Dermis microvascular lymphatic vessel endothelial cell (primary cell): ENCODE measurements around the gene ASPN. TPM values are rescaled to one million over a fixed set of nuclear protein-coding genes. Genes with fewer than 3 reads are reported as not detected.

Experiments
- DNase-seq, 2 donors: peaks; one replicate each; pipeline versions ENCODE4 v3.0.0 to v3.0.0-alpha.2; 2010; ENCODE audit warnings: low read depth in 2 of 2
- total RNA-seq: library from RNA; depleted of rRNA; stranded (reverse); fragments of >200 nt; gene quantifications from 2 replicates; pipeline ENCODE4 v1.2.1, GENCODE V29; 2014

ASPN gene
- total RNA-seq: not detected in 2 replicates

DNA sequence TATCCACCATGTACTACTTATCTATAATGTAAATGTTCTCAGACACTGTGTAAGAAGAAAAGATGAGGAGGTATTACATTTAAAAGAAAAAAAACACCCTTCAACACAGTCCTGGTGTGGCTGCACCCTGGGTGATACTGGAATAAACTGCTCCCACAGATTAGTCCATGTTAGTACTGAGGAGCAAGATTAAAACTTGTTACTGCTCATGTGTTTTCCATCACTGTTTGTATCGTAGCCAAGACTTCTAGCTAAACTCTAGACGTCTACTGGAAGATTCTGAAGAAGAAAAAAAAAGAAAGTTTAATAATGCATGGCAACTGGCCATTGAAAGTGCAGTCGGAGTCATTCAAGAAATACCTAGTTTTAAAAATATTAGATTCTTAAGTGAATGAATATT lies at the start of gene ASPN:
ASPN (minus strand) TSS at position 178 of the 400 bp plus-strand sequence.
- no peak for DNase-seq

DNA sequence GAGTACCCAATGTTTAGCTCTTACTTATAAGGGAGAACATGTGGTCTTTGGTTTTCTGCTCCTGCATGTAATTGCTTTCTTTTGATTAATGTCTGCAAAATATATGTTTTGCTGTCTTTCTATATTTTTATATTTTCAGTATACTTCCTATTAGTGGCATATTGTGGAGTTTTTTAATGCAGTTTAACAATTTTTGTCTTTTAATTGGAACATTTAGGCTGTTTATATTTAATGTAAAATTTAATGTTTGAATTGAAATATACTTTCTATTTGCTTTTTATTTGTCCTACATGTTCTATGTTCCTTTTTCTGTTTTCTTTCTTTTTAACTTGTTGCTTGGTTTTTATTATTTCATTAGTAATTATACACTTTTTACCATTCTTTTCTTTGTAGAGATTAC lies 48.6 kb upstream of the ASPN start:
- DNase-seq: no peak

GRCh38 chr9:92529124-92529523 lies 46.8 kb upstream of the ASPN start:
- no peak for DNase-seq

GRCh38 chr9:92528522-92528849 lies 46.2 kb upstream of the ASPN start:
- DNase-seq: no peak

DNA sequence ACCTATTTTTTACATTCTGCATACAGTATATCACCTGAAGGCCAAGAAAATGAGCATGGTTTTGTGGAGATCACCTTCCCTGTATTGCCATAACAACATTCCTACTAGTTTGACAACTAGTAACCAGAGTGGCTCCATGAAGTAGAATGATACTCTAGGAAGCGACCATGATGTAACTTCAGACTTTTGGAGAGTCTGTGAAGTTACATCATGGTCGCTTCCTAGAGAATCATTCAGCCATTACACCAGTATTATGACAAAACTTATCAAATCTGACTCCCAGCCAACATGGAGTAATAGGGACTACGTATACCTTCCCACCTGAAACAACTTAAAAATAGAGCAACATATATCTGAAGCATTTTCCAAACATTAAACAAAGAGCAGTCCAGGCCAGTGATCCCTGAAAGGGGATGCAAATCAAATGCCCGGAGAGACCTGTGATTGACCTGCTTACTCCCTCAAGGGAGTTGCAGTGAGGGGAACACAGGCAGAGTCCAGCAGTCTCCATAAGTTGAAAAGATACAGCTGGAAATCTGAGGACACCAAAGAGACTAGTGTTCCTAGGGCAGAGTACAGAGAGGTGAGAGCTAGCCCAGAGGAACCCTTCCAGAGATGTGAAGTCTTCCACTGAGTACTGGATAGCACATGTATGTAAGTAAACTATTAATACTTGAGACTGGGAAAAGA lies 45.7 kb upstream of the ASPN start:
- DNase-seq: no peak

DNA sequence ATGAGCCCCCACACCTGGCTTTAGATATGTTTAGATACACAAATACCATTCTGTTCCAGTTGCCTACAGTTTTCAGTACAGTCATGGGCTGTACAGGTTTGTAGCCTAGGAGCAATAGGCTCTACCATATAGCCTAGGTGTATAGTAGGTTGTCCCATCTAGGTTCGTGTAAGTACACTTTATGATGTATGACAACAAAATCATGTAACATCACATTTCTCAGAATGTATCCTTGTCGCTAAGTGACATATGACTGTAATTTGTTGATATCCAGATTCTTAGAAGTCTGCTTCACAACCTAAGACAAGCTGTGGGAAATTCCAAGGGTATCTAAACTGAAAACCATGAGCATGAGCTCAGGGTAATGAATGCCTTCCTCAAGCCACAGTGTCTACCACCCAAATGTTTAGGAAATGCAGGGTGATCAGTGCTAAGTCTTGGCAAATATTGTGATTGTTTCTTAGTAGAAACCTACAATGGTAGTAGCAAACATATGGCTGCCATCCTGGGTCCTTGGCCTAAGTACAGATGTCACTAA lies 45.1 kb upstream of the ASPN start:
- no peak for DNase-seq

DNA sequence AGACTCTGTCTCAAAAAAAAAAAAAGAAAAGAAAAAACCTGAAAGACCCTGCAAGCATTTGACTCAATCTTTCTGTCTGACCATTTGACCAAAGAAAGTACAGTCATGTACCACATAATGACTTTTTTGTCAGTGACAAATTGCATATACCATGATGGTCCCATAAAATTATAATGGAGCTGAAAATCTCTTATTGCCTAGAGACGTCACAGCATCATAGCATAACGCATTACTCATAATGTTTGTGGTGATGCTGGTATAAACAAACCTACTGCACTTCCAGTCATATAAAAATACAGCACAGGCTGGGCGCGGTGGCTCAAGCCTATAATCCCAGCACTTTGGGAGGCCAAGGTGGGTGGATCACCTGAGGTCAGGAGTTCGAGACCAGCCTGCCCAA lies 43.0 kb upstream of the ASPN start:
- DNase-seq: no peak

DNA sequence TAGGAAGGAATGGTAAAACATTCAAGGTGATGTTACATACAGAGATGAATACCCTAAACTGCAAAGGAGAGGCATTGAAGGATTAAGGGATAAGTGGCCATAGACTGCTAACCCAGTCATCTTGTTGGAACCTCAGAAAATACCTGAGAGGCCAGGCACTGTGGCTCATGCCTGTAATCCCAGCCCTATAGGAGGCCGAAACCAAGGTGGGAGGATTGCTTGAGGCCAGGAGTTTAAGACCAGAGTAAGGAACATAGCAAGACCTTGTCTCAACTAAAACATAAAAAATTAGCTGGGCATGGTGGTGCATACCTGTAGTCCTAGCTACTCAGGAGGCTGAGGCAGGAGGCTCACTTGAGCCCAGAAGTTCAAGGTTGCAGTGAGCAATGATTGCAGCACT lies 42.6 kb upstream of the ASPN start:
- no peak for DNase-seq

DNA sequence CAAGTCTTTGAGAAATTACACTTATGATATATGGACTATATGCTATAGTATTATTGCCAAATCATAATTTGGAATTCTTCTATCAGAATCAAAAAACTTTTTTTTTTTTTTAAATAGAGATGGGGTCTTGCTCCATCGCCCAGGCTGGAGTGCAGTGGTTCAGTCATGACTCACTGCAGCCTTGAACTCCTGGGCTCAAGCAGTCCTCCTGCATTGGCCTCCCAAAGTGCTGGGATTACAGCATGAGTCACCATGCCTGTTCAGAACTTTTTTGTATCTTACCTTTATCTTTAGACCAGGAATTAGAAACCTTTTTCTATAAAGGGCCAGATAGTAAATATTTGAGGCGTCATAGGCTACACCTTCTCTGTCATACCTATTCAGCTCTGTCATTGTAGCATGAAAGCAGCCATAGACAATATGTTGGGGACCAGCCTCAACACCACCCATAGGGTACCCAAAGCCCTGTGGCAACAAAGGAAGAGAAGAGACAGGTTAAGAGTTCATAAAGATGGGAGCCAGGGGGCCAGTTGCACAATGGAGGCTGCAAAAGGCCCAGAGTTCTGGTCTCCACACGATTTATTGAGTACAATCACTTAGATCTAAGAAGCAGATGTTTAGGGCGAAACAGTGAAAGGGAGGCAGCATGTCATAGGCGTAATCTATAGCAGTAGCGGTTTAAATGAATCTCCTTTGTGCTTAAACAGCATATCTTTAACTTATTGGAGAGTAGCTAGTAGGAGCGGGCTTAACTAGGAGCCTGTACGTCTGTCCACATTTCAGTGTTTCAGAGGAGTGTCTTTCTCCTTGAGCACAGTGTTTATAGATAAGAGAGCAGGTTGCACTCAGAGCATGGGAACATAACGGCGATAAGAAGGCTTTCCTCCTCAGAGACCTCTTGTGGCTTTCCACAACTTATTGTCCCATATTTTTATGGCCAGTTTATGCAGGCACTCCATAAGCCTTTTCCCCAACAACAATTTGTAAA lies 41.0 kb upstream of the ASPN start:
- DNase-seq: no peak

DNA sequence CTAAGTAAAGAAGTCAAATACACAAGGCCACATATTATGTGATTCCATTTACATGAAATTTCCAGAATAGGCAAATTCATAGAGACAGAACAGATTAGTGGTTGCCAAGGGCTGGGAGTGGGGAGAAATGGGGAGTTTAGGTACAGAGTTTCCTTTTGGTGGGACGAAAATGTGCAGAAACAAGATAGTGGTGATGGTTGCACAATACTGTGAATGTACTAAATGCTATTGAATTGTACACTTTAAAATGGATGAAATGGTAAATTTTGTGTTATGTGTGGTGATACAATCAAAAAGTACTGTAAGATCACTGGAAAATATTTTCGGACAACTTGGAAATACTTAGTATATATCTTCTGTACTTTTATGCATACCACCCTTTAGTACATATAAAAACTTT lies 38.5 kb upstream of the ASPN start:
- no peak for DNase-seq

- DNase-seq: no peak
Measured at GRCh38 chr9:92518199-92518598, 35.9 kb upstream of the ASPN start.

GRCh38 chr9:92517046-92517445 lies 34.7 kb upstream of the ASPN start:
- no peak for DNase-seq

GRCh38 chr9:92516521-92516920 lies 34.2 kb upstream of the ASPN start:
- no peak for DNase-seq

DNA sequence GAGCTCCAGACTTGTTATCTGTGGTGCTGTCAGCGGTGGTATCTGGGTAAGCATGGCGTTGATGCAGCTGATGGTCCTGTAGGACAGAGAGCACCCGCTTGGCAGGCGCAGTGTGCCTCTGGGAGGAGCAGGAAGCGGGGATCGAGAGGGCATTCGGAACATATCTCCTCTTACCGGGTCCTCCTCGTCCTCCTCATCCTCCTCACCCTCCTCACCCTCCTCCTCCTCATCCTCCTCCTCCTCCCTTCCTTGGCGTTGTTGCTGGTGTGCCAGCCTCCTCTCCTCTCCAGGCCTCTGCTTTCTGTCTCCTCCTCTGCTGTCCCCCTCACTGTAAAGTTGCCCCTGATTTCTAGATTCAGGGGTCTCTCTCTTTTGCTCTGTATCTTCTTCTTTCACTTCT lies 32.3 kb upstream of the ASPN start:
- DNase-seq: no peak

- DNase-seq: peak in 1 of 2 donors; percentile 26
Measured at GRCh38 chr9:92513349-92513748, 31.0 kb upstream of the ASPN start.

GRCh38 chr9:92512622-92513021 lies 30.3 kb upstream of the ASPN start:
- DNase-seq: no peak

DNA sequence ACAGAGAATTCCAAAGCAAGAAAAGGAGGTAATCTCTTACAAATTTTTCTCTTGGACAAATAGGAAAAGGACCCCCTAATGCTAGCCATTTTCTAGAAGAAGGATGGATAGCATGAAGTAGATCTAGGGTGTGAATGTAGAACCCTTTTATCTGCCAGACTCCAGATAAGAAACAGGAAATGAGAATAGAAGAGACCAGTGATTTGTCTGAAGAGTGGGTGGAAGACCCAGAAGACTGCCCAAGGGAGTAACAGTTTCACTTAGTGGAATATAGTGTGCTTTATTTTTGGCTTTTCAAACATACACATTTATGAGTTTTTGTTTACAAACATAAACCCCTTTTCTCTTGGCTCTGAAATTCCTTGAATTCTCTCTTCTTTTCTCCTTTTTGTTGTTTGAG lies 28.4 kb upstream of the ASPN start:
- DNase-seq: no peak

- no peak for DNase-seq
Measured at GRCh38 chr9:92509050-92509449, 26.7 kb upstream of the ASPN start.

- DNase-seq: no peak
Measured at GRCh38 chr9:92508018-92508820, 25.9 kb upstream of the ASPN start.

- DNase-seq: no peak
Measured at GRCh38 chr9:92507496-92507895, 25.2 kb upstream of the ASPN start.

DNA sequence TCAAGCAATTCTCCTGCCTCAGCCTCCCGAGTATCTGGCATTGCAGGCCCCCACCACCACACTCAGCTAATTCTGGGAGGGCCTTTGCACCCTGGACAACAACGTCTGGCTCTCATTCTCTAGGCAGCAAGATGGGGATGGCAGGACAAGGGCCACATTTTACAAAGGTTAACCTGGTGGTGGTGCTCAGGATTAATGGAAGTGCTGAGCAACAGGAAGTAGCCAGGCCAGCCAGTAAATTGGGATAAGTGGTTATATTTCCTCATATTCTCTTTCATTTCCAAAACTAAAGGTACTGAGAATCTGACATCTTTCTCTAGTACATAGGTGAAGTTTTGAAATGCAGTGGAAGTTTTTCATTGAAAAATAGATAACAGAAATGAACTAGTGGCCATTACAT lies 24.7 kb upstream of the ASPN start:
- no peak for DNase-seq
